Measurements from ENCODE around the gene CDK4. TPM values are rescaled to one million over a fixed set of nuclear protein-coding genes. Genes with fewer than 3 reads are reported as not detected.

The CDK4 gene
- total and polyA plus RNA-seq, 4 donors, result 62.9 to 142 (median 127) TPM

GRCh38 chr12:57727758-57728395, 24.2 kb downstream of the CDK4 start:
- no peak overlapping the region for H3K4me3 ChIP-seq (ENCODE audit: low read depth, low read length)
- H3K4me1 ChIP-seq (ENCODE audit: control insufficient read depth, insufficient read depth, low read length), result peaks cover 24% of the 10 kb centered on the region
- peaks cover 33% of the 10 kb centered on the region for H3K27me3 ChIP-seq (ENCODE audit: control insufficient read depth, insufficient read depth, low read length)
- peak in 1 of 6 donors; percentile 16 for DNase-seq (ENCODE audit: low read depth in 4 of 6, low spot score in 6 of 6)
- no peaks in the 10 kb centered on the region for H3K9me3 ChIP-seq (ENCODE audit: control insufficient read depth, insufficient read depth, low read length)
- WGBS (ENCODE audit: insufficient coverage), result 34% methylated on average over 16 of the region's 21 CpGs
- H3K27ac ChIP-seq (ENCODE audit: low read depth, low read length), result no peak overlapping the region
- H3K36me3 ChIP-seq (ENCODE audit: control insufficient read depth, insufficient read depth, low read length), result peaks cover 60% of the 10 kb centered on the region

- H3K27me3 ChIP-seq (ENCODE audit: control insufficient read depth, insufficient read depth, low read length), result peaks cover 29% of the 10 kb centered on the region
- H3K36me3 ChIP-seq (ENCODE audit: control insufficient read depth, insufficient read depth, low read length), result peaks cover 53% of the 10 kb centered on the region
- H3K4me1 ChIP-seq (ENCODE audit: control insufficient read depth, insufficient read depth, low read length), result peaks cover 24% of the 10 kb centered on the region
- DNase-seq (ENCODE audit: low read depth in 4 of 6, low spot score in 6 of 6), result peak in 2 of 6 donors; percentile 17 to 92
- H3K27ac ChIP-seq (ENCODE audit: low read depth, low read length), result no peak overlapping the region
- peak overlapping the region; percentile 44 for H3K4me3 ChIP-seq (ENCODE audit: low read depth, low read length)
- H3K9me3 ChIP-seq (ENCODE audit: control insufficient read depth, insufficient read depth, low read length), result no peaks in the 10 kb centered on the region
- WGBS (ENCODE audit: insufficient coverage), result 12% methylated on average over 76 of the region's 76 CpGs
Measured at GRCh38 chr12:57726884-57727757, 25.0 kb downstream of the CDK4 start.

GRCh38 chr12:57726151-57726883, 25.8 kb downstream of the CDK4 start:
- no peaks in the 10 kb centered on the region for H3K9me3 ChIP-seq (ENCODE audit: control insufficient read depth, insufficient read depth, low read length)
- H3K36me3 ChIP-seq (ENCODE audit: control insufficient read depth, insufficient read depth, low read length), result peaks cover 56% of the 10 kb centered on the region
- H3K4me1 ChIP-seq (ENCODE audit: control insufficient read depth, insufficient read depth, low read length), result peaks cover 24% of the 10 kb centered on the region
- peak overlapping the region; percentile 64 for H3K4me3 ChIP-seq (ENCODE audit: low read depth, low read length)
- DNase-seq (ENCODE audit: low read depth in 4 of 6, low spot score in 6 of 6), result peak in 2 of 6 donors; percentile 80 to 91
- H3K27me3 ChIP-seq (ENCODE audit: control insufficient read depth, insufficient read depth, low read length), result peaks cover 29% of the 10 kb centered on the region
- H3K27ac ChIP-seq (ENCODE audit: low read depth, low read length), result no peak overlapping the region
- WGBS (ENCODE audit: insufficient coverage), result 4% methylated on average over 77 of the region's 79 CpGs

GRCh38 chr12:57725851-57726150, 26.3 kb downstream of the CDK4 start:
- Histone ChIP-seq H3K4me1 (ENCODE audit: control insufficient read depth, insufficient read depth, low read length) (peaks cover 24% of the 10 kb centered on the region), H3K4me3 (ENCODE audit: low read depth, low read length) (peak overlapping the region; percentile 64), H3K27me3 (ENCODE audit: control insufficient read depth, insufficient read depth, low read length) (peaks cover 29% of the 10 kb centered on the region), H3K27ac (ENCODE audit: low read depth, low read length) (no peak overlapping the region), H3K36me3 (ENCODE audit: control insufficient read depth, insufficient read depth, low read length) (peaks cover 55% of the 10 kb centered on the region), H3K9me3 (ENCODE audit: control insufficient read depth, insufficient read depth, low read length) (no peaks in the 10 kb centered on the region)
- 10% methylated on average over 4 of the region's 10 CpGs for WGBS (ENCODE audit: insufficient coverage)
- DNase-seq (ENCODE audit: low read depth in 4 of 6, low spot score in 6 of 6), result no peak

- WGBS (ENCODE audit: insufficient coverage), result 68% methylated on average over 2 of the region's 11 CpGs
- no peaks in the 10 kb centered on the region for H3K9me3 ChIP-seq (ENCODE audit: control insufficient read depth, insufficient read depth, low read length)
- no peak overlapping the region for H3K4me3 ChIP-seq (ENCODE audit: low read depth, low read length)
- DNase-seq (ENCODE audit: low read depth in 4 of 6, low spot score in 6 of 6), result no peak
- peaks cover 24% of the 10 kb centered on the region for H3K4me1 ChIP-seq (ENCODE audit: control insufficient read depth, insufficient read depth, low read length)
- peaks cover 29% of the 10 kb centered on the region for H3K27me3 ChIP-seq (ENCODE audit: control insufficient read depth, insufficient read depth, low read length)
- H3K36me3 ChIP-seq (ENCODE audit: control insufficient read depth, insufficient read depth, low read length), result peaks cover 56% of the 10 kb centered on the region
- no peak overlapping the region for H3K27ac ChIP-seq (ENCODE audit: low read depth, low read length)
Measured at GRCh38 chr12:57724936-57725740, 27.0 kb downstream of the CDK4 start.

- no peak overlapping the region for H3K27ac ChIP-seq (ENCODE audit: low read depth, low read length)
- H3K9me3 ChIP-seq (ENCODE audit: control insufficient read depth, insufficient read depth, low read length), result no peaks in the 10 kb centered on the region
- H3K4me1 ChIP-seq (ENCODE audit: control insufficient read depth, insufficient read depth, low read length), result peaks cover 24% of the 10 kb centered on the region
- no peak overlapping the region for H3K4me3 ChIP-seq (ENCODE audit: low read depth, low read length)
- 89% methylated on average over 12 of the region's 12 CpGs for WGBS (ENCODE audit: insufficient coverage)
- H3K27me3 ChIP-seq (ENCODE audit: control insufficient read depth, insufficient read depth, low read length), result peaks cover 27% of the 10 kb centered on the region
- peaks cover 60% of the 10 kb centered on the region for H3K36me3 ChIP-seq (ENCODE audit: control insufficient read depth, insufficient read depth, low read length)
- DNase-seq (ENCODE audit: low read depth in 4 of 6, low spot score in 6 of 6), result no peak
Measured at GRCh38 chr12:57724003-57724935, 27.8 kb downstream of the CDK4 start.

- no peaks in the 10 kb centered on the region for H3K9me3 ChIP-seq (ENCODE audit: control insufficient read depth, insufficient read depth, low read length)
- peaks cover 63% of the 10 kb centered on the region for H3K36me3 ChIP-seq (ENCODE audit: control insufficient read depth, insufficient read depth, low read length)
- no peak overlapping the region for H3K4me3 ChIP-seq (ENCODE audit: low read depth, low read length)
- no peak overlapping the region for H3K27ac ChIP-seq (ENCODE audit: low read depth, low read length)
- DNase-seq (ENCODE audit: low read depth in 4 of 6, low spot score in 6 of 6), result no peak
- H3K4me1 ChIP-seq (ENCODE audit: control insufficient read depth, insufficient read depth, low read length), result peaks cover 24% of the 10 kb centered on the region
- H3K27me3 ChIP-seq (ENCODE audit: control insufficient read depth, insufficient read depth, low read length), result peaks cover 27% of the 10 kb centered on the region
- no CpG with 5 or more reads among the region's 2 CpGs for WGBS (ENCODE audit: insufficient coverage)
Measured at GRCh38 chr12:57723630-57723962, 28.5 kb downstream of the CDK4 start.

- H3K36me3 ChIP-seq (ENCODE audit: control insufficient read depth, insufficient read depth, low read length), result peaks cover 63% of the 10 kb centered on the region
- no peak for DNase-seq (ENCODE audit: low read depth in 4 of 6, low spot score in 6 of 6)
- no peak overlapping the region for H3K4me3 ChIP-seq (ENCODE audit: low read depth, low read length)
- 54% methylated on average over 3 of the region's 11 CpGs for WGBS (ENCODE audit: insufficient coverage)
- H3K9me3 ChIP-seq (ENCODE audit: control insufficient read depth, insufficient read depth, low read length), result no peaks in the 10 kb centered on the region
- peaks cover 24% of the 10 kb centered on the region for H3K4me1 ChIP-seq (ENCODE audit: control insufficient read depth, insufficient read depth, low read length)
- peaks cover 26% of the 10 kb centered on the region for H3K27me3 ChIP-seq (ENCODE audit: control insufficient read depth, insufficient read depth, low read length)
- H3K27ac ChIP-seq (ENCODE audit: low read depth, low read length), result no peak overlapping the region
Measured at GRCh38 chr12:57722716-57723629, 29.1 kb downstream of the CDK4 start.

Data from spinal cord (tissue), 10 donors.